Stomach (tissue), 9 donors: ENCODE data around the gene CSF1. TPM values are rescaled to one million over a fixed set of nuclear protein-coding genes. Genes with fewer than 3 reads are reported as not detected.

Experiments used
- DNase-seq, 2 donors: peaks; one replicate each; pipeline versions ENCODE4 v3.0.0 to v3.0.0-alpha.2; 2013 to 2019
- H3K27ac ChIP-seq, 5 donors: fragments of 200-600 bp in 4 of 5; sonication (generic) in 4 of 5; one replicate each; pipeline ENCODE4 v1.5.1; 2013 to 2019; ENCODE audit warnings: mild to moderate bottlenecking in 1 of 5, moderate library complexity in 1 of 5
- H3K27me3 ChIP-seq, 3 donors: fragments of 200-600 bp; sonication (generic); one replicate each; pipeline ENCODE4 v1.5.1; 2017 to 2019; ENCODE audit warnings: mixed run types in 1 of 3
- H3K36me3 ChIP-seq, 4 donors: fragments of 200-600 bp; sonication (generic); 1 replicate in 3 of 4; 2 replicates in 1 of 4; pipeline ENCODE4 v1.5.1; 2016 to 2019
- H3K4me1 ChIP-seq, 4 donors: fragments of 200-600 bp; sonication (generic); one replicate each; pipeline ENCODE4 v1.5.1; 2016 to 2019
- H3K4me3 ChIP-seq, 4 donors: fragments of 200-600 bp; sonication (generic) in 3 of 4; one replicate each; pipeline ENCODE4 v1.5.1; 2016 to 2019; ENCODE audit warnings: mild to moderate bottlenecking in 1 of 4
- H3K9me3 ChIP-seq, 4 donors: fragments of 200-600 bp; sonication (generic); one replicate each; pipeline ENCODE4 v1.5.1; 2016 to 2019
- EP300 ChIP-seq: sonication (generic); formaldehyde crosslinking; IDR thresholded peaks from one replicate; pipeline ENCODE4 v1.6.1; 2017; ENCODE audit warnings: antibody characterized with exemption
- POLR2A ChIP-seq, 4 donors: fragments of 450-650 bp; IDR thresholded peaks; one replicate each; pipeline ENCODE4 v1.6.1; 2016; ENCODE audit warnings: antibody characterized with exemption in 4 of 4, control low read depth in 2 of 4, mild to moderate bottlenecking in 1 of 4, moderate library complexity in 1 of 4
- POLR2AphosphoS5 ChIP-seq, 3 donors: sonication (generic); formaldehyde crosslinking; IDR thresholded peaks; one replicate each; pipeline ENCODE4 v1.6.1; 2016; ENCODE audit warnings: antibody characterized with exemption in 3 of 3
- WGBS, 5 donors: extraction: QIAGEN DNeasy Blood & Tissue Kit in 3 of 5; methylation state at CpG; one replicate each; pipeline versions ENCODE4 v1.1.5 to v1.1.7; 2013 to 2018; 5-methylcytosine and 5-hydroxymethylcytosine counted together
- intact Hi-C: fragments of 100-400 bp; cut with DNase I; formaldehyde crosslinking; loops from one replicate; pipeline ENCODE4 v1.15.1; 2023; ENCODE audit warnings: low total_unique reads
- polyA plus RNA-seq, 3 donors: library from polyadenylated mRNA; stranded (reverse); fragments of 200-250 nt; gene quantifications; one replicate each; pipeline ENCODE4 v1.2.3, GENCODE V29; 2013
- total RNA-seq, 5 donors: library from RNA; depleted of rRNA; stranded (reverse); fragments of >200 nt; gene quantifications; one replicate each; pipeline versions ENCODE4 v1.1.0 to v1.2.3, GENCODE V29; 2014 to 2016
- TF ChIP-seq, protein P1 (sequence below), 7 experiments: fragments of 450-650 bp in 4 of 7; fragments of 200-600 bp in 3 of 7; sonication (generic) in 3 of 7; IDR thresholded peaks; one replicate each; pipeline ENCODE4 v1.5.1; 2016 to 2019; ENCODE audit warnings: antibody characterized with exemption in 7 of 7, control low read depth in 2 of 7, mild to moderate bottlenecking in 1 of 7
- donor health status: healthy with polysubstance abuse.
- donor health status: Bipolar disorder and iron deficiency.
- donor health status: healthy.

The CSF1 gene
- total and polyA plus RNA-seq, 8 donors: 6.6 to 82.3 (median 11.9) TPM

DNA sequence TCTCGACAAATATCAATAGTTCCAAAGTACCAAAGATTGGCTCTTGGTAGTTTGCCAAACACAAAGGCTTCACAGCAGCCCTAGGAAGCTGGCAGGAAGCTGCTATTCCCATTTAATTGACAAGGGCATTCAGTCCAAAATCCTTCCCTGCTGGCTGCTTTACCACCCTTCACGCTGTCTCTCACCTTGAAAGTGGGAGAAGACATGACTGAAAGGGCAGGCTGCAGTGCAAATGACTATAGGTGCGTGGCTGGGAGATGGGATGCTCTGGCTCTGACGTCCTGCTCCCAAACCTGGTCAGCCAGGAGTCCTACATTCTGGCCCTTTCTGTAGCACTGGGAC is 3.8 kb upstream of the CSF1 start:
- DNase-seq: no peak
- peak overlapping the region in 2 of 5 donors; percentile 24 to 31 for H3K27ac ChIP-seq
- H3K4me1 ChIP-seq: peaks cover 18 to 50% (median 25%) of the 10 kb centered on the region in 4 donors
- H3K4me3 ChIP-seq: no peak overlapping the region
- H3K27me3 ChIP-seq: no peaks in the 10 kb centered on the region
- intact Hi-C loops: no loop called here
- no peaks in the 10 kb centered on the region for H3K36me3 ChIP-seq
- no peak for TF ChIP-seq POLR2AphosphoS5 (IDR thresholded peaks at IDR 0.05)
- no peak for TF ChIP-seq EP300
- TF ChIP-seq, protein P1, sequence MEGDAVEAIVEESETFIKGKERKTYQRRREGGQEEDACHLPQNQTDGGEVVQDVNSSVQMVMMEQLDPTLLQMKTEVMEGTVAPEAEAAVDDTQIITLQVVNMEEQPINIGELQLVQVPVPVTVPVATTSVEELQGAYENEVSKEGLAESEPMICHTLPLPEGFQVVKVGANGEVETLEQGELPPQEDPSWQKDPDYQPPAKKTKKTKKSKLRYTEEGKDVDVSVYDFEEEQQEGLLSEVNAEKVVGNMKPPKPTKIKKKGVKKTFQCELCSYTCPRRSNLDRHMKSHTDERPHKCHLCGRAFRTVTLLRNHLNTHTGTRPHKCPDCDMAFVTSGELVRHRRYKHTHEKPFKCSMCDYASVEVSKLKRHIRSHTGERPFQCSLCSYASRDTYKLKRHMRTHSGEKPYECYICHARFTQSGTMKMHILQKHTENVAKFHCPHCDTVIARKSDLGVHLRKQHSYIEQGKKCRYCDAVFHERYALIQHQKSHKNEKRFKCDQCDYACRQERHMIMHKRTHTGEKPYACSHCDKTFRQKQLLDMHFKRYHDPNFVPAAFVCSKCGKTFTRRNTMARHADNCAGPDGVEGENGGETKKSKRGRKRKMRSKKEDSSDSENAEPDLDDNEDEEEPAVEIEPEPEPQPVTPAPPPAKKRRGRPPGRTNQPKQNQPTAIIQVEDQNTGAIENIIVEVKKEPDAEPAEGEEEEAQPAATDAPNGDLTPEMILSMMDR (IDR thresholded peaks at IDR 0.05): no peak
- no peak for TF ChIP-seq POLR2A (IDR thresholded peaks at IDR 0.05)
- H3K9me3 ChIP-seq: no peaks in the 10 kb centered on the region
- WGBS, 5 donors: 73 to 79% (median 76%) methylated on average over 3 to 4 of the region's 4 CpGs

- no peak for DNase-seq
- Histone ChIP-seq H3K27ac (no peak overlapping the region), H3K36me3 (no peaks in the 10 kb centered on the region), H3K4me1 (peaks cover 20 to 50% (median 28%) of the 10 kb centered on the region in 4 donors), H3K27me3 (no peaks in the 10 kb centered on the region), H3K4me3 (no peak overlapping the region), H3K9me3 (no peaks in the 10 kb centered on the region)
- TF ChIP-seq EP300: no peak
- TF ChIP-seq, protein P1 (IDR thresholded peaks at IDR 0.05): no peak
- TF ChIP-seq POLR2AphosphoS5 (IDR thresholded peaks at IDR 0.05): no peak
- no peak for TF ChIP-seq POLR2A (IDR thresholded peaks at IDR 0.05)
- WGBS, 5 donors: 88 to 100% (median 95%) methylated on average over 1 of the region's 1 CpG
- intact Hi-C loops: no loop called here
These were observed 3.4 kb upstream of the CSF1 start for GRCh38 chr1:109907190-109907774.

DNA sequence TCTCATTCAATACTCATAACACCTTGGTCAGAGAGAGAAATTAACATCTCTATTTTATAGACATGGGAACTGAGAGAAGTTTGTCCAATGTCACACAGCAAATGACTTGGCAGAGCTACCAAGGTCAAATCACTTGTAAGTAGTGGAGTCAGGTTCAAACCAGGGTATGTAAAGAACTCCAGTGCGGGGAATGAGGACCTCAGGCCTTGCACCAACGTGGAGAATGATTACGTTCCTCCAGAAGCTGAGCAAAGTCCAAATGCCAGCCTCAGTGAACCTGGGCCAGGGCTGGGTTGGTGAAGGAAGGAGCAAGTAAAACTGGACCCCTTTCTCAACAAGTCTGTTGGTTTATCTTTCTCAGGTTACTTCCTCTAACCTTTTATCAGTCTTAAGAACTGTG is 1.8 kb upstream of the CSF1 start:
- Histone ChIP-seq H3K4me3 (no peak overlapping the region), H3K9me3 (no peaks in the 10 kb centered on the region), H3K27ac (peak overlapping the region in 1 of 5 donors; percentile 86), H3K36me3 (no peaks in the 10 kb centered on the region), H3K4me1 (peaks cover 34 to 61% (median 44%) of the 10 kb centered on the region in 4 donors), H3K27me3 (no peaks in the 10 kb centered on the region)
- intact Hi-C loops: no loop called here
- no peak for DNase-seq
- TF ChIP-seq POLR2A (IDR thresholded peaks at IDR 0.05) (no peak), POLR2AphosphoS5 (IDR thresholded peaks at IDR 0.05) (no peak), EP300 (no peak)
- TF ChIP-seq, protein P1 (IDR thresholded peaks at IDR 0.05): no peak
- WGBS, 5 donors: 35 to 74% (median 61%) methylated on average over 3 of the region's 3 CpGs

DNA sequence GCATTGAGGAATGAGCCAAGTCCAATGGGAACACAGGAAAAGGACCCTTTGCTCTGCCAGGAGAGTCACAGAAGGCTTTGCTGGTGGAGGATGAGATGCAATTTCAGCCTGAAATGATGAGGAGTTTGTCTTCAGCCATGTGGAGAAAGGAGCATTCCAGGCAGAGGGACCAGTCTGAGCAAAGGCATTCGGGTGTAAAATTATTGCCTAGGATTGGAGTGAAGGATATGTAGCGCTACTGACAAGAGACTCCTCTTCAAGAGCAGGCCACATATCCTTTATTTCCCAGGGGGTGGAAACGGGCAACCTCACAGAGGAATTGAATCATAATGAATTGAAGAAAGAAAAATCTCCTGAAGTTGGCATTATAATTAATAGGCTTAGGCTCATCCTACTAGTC is 1.1 kb upstream of the CSF1 start:
- intact Hi-C loops: no loop called here
- WGBS, 5 donors: 74 to 91% (median 76%) methylated on average over 3 of the region's 3 CpGs
- H3K27ac ChIP-seq: peak overlapping the region in 2 of 5 donors; percentile 86 to 92
- H3K9me3 ChIP-seq: no peaks in the 10 kb centered on the region
- DNase-seq: no peak
- H3K36me3 ChIP-seq: peaks cover 0 to under 1% (median 0%) of the 10 kb centered on the region in 4 donors
- H3K27me3 ChIP-seq: no peaks in the 10 kb centered on the region
- TF ChIP-seq POLR2AphosphoS5 (IDR thresholded peaks at IDR 0.05) (no peak), POLR2A (IDR thresholded peaks at IDR 0.05) (no peak), EP300 (no peak)
- TF ChIP-seq, protein P1 (IDR thresholded peaks at IDR 0.05): no peak
- peak overlapping the region in 1 of 4 donors; percentile 91 for H3K4me3 ChIP-seq
- H3K4me1 ChIP-seq: peaks cover 39 to 65% (median 45%) of the 10 kb centered on the region in 4 donors
